Ascending aorta (tissue), 2 donors: ENCODE data around the gene TLCD3B. TPM values are rescaled to one million over a fixed set of nuclear protein-coding genes. Genes with fewer than 3 reads are reported as not detected.

ENCODE experiments used
- DNase-seq, 2 donors: peaks; one replicate each; pipeline ENCODE4 v3.0.0-alpha.2; 2019; ENCODE audit warnings: low spot score in 2 of 2
- H3K27ac ChIP-seq, 2 donors: fragments of 200-600 bp; sonication (generic); one replicate each; pipeline ENCODE4 v1.5.1; 2016 to 2017; ENCODE audit warnings: mild to moderate bottlenecking in 1 of 2
- H3K27me3 ChIP-seq: fragments of 200-600 bp; sonication (generic); one replicate; pipeline ENCODE4 v1.5.1; 2017
- H3K36me3 ChIP-seq, 2 donors: fragments of 200-600 bp; sonication (generic); one replicate each; pipeline ENCODE4 v1.5.1; 2016
- H3K4me1 ChIP-seq, 2 donors: fragments of 200-600 bp; sonication (generic); one replicate each; pipeline ENCODE4 v1.5.1; 2016 to 2017; ENCODE audit warnings: mild to moderate bottlenecking in 1 of 2
- H3K4me3 ChIP-seq, 2 donors: fragments of 200-600 bp; sonication (generic); one replicate each; pipeline ENCODE4 v1.5.1; 2016 to 2017; ENCODE audit warnings: mild to moderate bottlenecking in 1 of 2
- H3K9me3 ChIP-seq, 2 donors: fragments of 200-600 bp; sonication (generic); one replicate each; pipeline ENCODE4 v1.5.1; 2016
- intact Hi-C: fragments of 100-400 bp; cut with DNase I; formaldehyde crosslinking; loops from one replicate; pipeline ENCODE4 v1.15.1; 2023
- total RNA-seq: library from RNA; depleted of rRNA; stranded (reverse); fragments of >200 nt; gene quantifications from one replicate; pipeline ENCODE4 v1.1.0, GENCODE V29; 2016
- TF ChIP-seq, protein P1 (sequence below), 3 experiments: fragments of 200-600 bp in 2 of 3; fragments of 450-650 bp in 1 of 3; sonication (generic) in 2 of 3; IDR thresholded peaks; one replicate each; pipeline ENCODE4 v1.5.1; 2016 to 2019; ENCODE audit warnings: antibody characterized with exemption in 3 of 3, mild to moderate bottlenecking in 1 of 3, moderate library complexity in 1 of 3

Gene TLCD3B
- total RNA-seq, 1 donor from 2014 or later = not detected

DNA sequence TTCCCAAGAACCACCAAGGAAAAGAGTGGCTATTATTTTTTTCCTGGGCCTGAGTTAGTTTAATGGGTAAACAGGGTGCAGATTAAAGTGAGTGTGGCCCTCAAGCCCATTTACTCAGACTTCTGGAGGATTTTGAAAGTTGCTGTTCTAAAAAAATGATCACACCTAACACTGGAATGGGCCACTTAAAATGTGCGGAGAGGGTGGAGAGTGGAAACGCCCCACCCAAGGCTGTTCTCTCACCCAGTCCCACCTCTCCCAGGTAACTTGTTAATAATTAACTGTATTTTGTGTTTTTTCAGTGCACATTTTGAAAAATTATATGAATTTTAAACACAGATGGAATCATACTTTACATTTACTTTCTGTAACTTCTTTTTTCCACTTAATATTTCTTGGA lies 41.0 kb downstream of the TLCD3B start:
- H3K4me3 ChIP-seq = no peak overlapping the region
- DNase-seq = no peak
- H3K36me3 ChIP-seq = peaks cover 70 to 87% of the 10 kb centered on the region in 2 donors
- intact Hi-C loops = no loop called here
- no peaks in the 10 kb centered on the region for H3K27me3 ChIP-seq
- H3K4me1 ChIP-seq = peaks cover 0 to 7% of the 10 kb centered on the region in 2 donors
- no peaks in the 10 kb centered on the region for H3K9me3 ChIP-seq
- TF ChIP-seq, protein P1, sequence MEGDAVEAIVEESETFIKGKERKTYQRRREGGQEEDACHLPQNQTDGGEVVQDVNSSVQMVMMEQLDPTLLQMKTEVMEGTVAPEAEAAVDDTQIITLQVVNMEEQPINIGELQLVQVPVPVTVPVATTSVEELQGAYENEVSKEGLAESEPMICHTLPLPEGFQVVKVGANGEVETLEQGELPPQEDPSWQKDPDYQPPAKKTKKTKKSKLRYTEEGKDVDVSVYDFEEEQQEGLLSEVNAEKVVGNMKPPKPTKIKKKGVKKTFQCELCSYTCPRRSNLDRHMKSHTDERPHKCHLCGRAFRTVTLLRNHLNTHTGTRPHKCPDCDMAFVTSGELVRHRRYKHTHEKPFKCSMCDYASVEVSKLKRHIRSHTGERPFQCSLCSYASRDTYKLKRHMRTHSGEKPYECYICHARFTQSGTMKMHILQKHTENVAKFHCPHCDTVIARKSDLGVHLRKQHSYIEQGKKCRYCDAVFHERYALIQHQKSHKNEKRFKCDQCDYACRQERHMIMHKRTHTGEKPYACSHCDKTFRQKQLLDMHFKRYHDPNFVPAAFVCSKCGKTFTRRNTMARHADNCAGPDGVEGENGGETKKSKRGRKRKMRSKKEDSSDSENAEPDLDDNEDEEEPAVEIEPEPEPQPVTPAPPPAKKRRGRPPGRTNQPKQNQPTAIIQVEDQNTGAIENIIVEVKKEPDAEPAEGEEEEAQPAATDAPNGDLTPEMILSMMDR (IDR thresholded peaks at IDR 0.05) = no peak
- H3K27ac ChIP-seq = no peak overlapping the region

DNA sequence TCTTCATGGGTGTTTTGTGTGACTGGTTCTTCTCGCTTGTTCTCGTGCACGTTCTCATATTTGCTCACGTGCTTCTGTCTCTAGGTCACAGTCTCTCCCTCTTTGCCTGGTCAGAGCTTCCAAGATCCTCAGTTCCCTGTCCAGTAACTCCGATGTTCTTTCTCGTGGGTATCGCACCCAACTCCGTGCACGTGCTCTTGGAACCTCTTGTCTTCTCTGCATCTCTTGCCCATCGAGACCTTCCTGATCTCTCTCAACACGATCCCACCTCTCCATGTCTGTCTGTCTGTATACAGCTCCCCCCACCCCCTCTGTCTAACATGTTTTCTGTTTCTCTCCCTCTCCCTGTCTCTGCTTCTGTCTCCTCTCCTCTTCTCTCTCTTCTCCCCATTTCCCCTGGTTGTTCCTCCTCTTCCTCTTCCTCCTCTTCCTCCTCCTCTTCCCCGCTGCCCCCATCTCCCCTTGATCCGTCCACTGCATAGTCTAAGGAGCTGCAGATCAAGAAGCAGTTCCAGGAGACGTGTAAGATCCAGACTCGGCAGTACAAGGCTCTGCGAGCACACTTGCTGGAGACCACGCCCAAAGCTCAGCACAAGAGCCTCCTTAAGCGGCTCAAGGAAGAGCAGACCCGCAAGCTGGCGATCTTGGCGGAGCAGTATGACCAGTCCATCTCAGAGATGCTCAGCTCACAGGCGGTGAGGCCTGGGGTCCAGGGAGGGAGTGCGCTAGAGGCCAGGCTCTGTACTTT lies 41.8 kb downstream of the TLCD3B start:
- Histone ChIP-seq H3K4me3 (no peak overlapping the region), H3K4me1 (no peaks in the 10 kb centered on the region), H3K9me3 (no peaks in the 10 kb centered on the region), H3K27me3 (no peaks in the 10 kb centered on the region), H3K27ac (no peak overlapping the region), H3K36me3 (peaks cover 74 to 95% of the 10 kb centered on the region in 2 donors)
- TF ChIP-seq, protein P1 (IDR thresholded peaks at IDR 0.05) = no peak
- intact Hi-C loops = no loop called here
- DNase-seq = no peak

DNA sequence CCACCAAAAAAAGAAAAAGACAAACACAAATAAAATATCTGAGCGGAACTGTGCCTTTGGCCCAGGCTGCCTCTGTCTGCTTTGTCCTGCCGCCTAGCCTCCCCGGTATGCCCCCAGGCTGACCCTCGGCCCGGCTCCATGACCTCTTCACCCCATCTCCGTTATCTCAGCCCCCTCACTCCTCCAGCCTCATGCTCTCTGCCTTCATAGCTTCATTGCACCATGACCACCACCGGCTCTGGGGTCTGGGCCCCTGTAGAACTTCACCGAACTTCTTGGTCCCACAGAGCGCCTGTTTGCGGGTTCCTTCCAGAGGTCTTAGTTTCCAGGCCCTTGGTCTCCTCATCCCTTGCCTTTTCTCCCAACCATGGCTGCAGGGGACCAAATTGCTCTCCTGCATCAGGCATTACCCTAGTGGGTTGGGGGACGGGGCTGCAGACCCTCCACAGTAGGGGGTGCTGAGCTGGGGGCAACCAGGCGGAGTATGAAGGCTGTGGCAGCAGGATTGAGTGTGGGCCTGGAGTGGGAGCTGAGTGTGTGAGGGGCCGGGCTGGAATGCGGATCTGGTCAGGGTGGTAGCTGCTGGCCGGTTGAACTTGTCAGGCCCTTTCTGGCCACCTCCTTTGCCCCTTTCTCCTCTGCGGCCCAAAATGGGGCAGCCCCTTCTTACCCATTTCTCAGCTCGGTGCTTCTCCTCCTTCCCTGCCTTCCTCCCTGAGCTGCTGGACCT lies 42.6 kb downstream of the TLCD3B start:
- intact Hi-C loops = no loop called here

DNA sequence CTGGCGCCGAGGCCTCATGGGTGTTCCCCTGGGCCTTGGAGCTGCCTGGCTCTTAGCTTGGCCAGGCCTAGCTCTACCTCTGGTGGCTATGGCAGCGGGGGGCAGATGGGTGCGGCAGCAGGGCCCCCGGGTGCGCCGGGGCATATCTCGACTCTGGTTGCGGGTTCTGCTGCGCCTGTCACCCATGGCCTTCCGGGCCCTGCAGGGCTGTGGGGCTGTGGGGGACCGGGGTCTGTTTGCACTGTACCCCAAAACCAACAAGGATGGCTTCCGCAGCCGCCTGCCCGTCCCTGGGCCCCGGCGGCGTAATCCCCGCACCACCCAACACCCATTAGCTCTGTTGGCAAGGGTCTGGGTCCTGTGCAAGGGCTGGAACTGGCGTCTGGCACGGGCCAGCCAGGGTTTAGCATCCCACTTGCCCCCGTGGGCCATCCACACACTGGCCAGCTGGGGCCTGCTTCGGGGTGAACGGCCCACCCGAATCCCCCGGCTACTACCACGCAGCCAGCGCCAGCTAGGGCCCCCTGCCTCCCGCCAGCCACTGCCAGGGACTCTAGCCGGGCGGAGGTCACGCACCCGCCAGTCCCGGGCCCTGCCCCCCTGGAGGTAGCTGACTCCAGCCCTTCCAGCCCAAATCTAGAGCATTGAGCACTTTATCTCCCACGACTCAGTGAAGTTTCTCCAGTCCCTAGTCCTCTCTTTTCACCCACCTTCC lies 43.5 kb downstream of the TLCD3B start:
- TF ChIP-seq, protein P1 (IDR thresholded peaks at IDR 0.05) = no peak
- no peaks in the 10 kb centered on the region for H3K27me3 ChIP-seq
- no peaks in the 10 kb centered on the region for H3K9me3 ChIP-seq
- H3K27ac ChIP-seq = no peak overlapping the region
- DNase-seq = no peak
- intact Hi-C loops = no loop called here
- H3K36me3 ChIP-seq = peaks cover 84 to 100% of the 10 kb centered on the region in 2 donors
- no peaks in the 10 kb centered on the region for H3K4me1 ChIP-seq
- H3K4me3 ChIP-seq = no peak overlapping the region

More for the DNA sequence above, 42.6 kb downstream of the TLCD3B start:
- peaks cover 82 to 100% of the 10 kb centered on the region in 2 donors for H3K36me3 ChIP-seq
- H3K9me3 ChIP-seq = no peaks in the 10 kb centered on the region
- DNase-seq = no peak
- H3K4me3 ChIP-seq = no peak overlapping the region
- TF ChIP-seq, protein P1 (IDR thresholded peaks at IDR 0.05) = no peak
- no peak overlapping the region for H3K27ac ChIP-seq
- H3K27me3 ChIP-seq = no peaks in the 10 kb centered on the region
- H3K4me1 ChIP-seq = no peaks in the 10 kb centered on the region

DNA sequence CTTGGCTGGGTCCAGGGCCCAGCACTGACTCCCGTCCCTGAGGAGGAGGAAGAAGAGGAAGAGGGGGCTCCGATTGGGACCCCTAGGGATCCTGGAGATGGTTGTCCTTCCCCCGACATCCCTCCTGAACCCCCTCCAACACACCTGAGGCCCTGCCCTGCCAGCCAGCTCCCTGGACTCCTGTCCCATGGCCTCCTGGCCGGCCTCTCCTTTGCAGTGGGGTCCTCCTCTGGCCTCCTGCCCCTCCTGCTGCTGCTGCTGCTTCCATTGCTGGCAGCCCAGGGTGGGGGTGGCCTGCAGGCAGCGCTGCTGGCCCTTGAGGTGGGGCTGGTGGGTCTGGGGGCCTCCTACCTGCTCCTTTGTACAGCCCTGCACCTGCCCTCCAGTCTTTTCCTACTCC lies 44.1 kb downstream of the TLCD3B start:
- DNase-seq = no peak
- peaks cover 86 to 100% of the 10 kb centered on the region in 2 donors for H3K36me3 ChIP-seq
- TF ChIP-seq, protein P1 (IDR thresholded peaks at IDR 0.05) = no peak

More for the DNA sequence above, 44.1 kb downstream of the TLCD3B start:
- Histone ChIP-seq H3K4me1 (no peaks in the 10 kb centered on the region), H3K27ac (no peak overlapping the region), H3K27me3 (no peaks in the 10 kb centered on the region), H3K9me3 (no peaks in the 10 kb centered on the region), H3K4me3 (no peak overlapping the region)
- intact Hi-C loops = no loop called here
